Cardiac fibroblast (primary cell): Measurements from ENCODE around the gene DIAPH1.

Source experiments
- DNase-seq, 2 donors: peaks; one replicate each; pipeline versions ENCODE4 v3.0.0 to v3.0.0-alpha.2; 2010; ENCODE audit warnings: low read depth in 2 of 2
- H3K4me3 ChIP-seq, 2 donors: replicated peaks in 1 of 2; 1 replicate in 1 of 2; 2 replicates in 1 of 2; pipeline ENCODE4 v1.5.1; 2011; ENCODE audit warnings: low read depth in 2 of 2, low read length in 2 of 2, mild to moderate bottlenecking in 2 of 2, moderate library complexity in 1 of 2
- CTCF ChIP-seq: IDR thresholded peaks from one replicate; pipeline ENCODE4 v1.5.1; 2011; ENCODE audit warnings: low read depth, mild to moderate bottlenecking, low read length, inconsistent platforms

DIAPH1 gene

GRCh38 chr5:141657404-141657803, 38.6 kb upstream of the DIAPH1 start:
- no peak for DNase-seq
- no peak overlapping the region for H3K4me3 ChIP-seq
- no peak for TF ChIP-seq CTCF

GRCh38 chr5:141656396-141656795, 37.6 kb upstream of the DIAPH1 start:
- no peak overlapping the region for H3K4me3 ChIP-seq
- TF ChIP-seq CTCF = no peak
- no peak for DNase-seq

- TF ChIP-seq CTCF = no peak
- no peak overlapping the region for H3K4me3 ChIP-seq
- no peak for DNase-seq
Observed at GRCh38 chr5:141655020-141655419, 36.2 kb upstream of the DIAPH1 start.

GRCh38 chr5:141654298-141654697, 35.5 kb upstream of the DIAPH1 start:
- DNase-seq = peak; percentile 11 to 75
- no peak overlapping the region for H3K4me3 ChIP-seq
- no peak for TF ChIP-seq CTCF

- DNase-seq = no peak
- peak overlapping the region; percentile 75 to 80 for H3K4me3 ChIP-seq
- TF ChIP-seq CTCF = no peak
Observed at GRCh38 chr5:141651728-141652105, 32.9 kb upstream of the DIAPH1 start.

GRCh38 chr5:141650851-141651727, 32.3 kb upstream of the DIAPH1 start, which contains the start of gene FCHSD1:
FCHSD1 (minus strand) TSS chr5:141651418; CDS start chr5:141651368, 50 bp downstream.
- DNase-seq = peak; percentile 81 to 84
- H3K4me3 ChIP-seq = peak within 1 kb of the TSS; percentile 75 to 80

More at GRCh38 chr5:141650851-141651727, 32.3 kb upstream of the DIAPH1 start, which contains the start of gene FCHSD1:
- no peak for TF ChIP-seq CTCF
